Skeletal muscle satellite cell (primary cell): ENCODE measurements around the gene PTPRG.
A peak's percentile ranks its signal among the peaks of the same experiment; 100 is the strongest.

Experiments used
- H3K27me3 ChIP-seq: 2 replicates; pipeline ENCODE4 v1.7.0; 2013; ENCODE audit warnings: low read length; ENCODE audit not compliant: control insufficient read depth, insufficient read depth
- H3K36me3 ChIP-seq: 2 replicates; pipeline ENCODE4 v1.7.0; 2013; ENCODE audit warnings: mild to moderate bottlenecking, control low read depth, low read length; ENCODE audit not compliant: insufficient read depth
- H3K4me1 ChIP-seq: 2 replicates; pipeline ENCODE4 v1.7.0; 2013; ENCODE audit warnings: low read length; ENCODE audit not compliant: control insufficient read depth, insufficient read depth
- H3K4me2 ChIP-seq: 2 replicates; pipeline ENCODE4 v1.7.0; 2013; ENCODE audit warnings: mild to moderate bottlenecking, low read length
- H3K4me3 ChIP-seq: 2 replicates; pipeline ENCODE4 v1.7.0; 2013; ENCODE audit warnings: low read length
- H3K9ac ChIP-seq: 2 replicates; pipeline ENCODE4 v1.7.0; 2013; ENCODE audit warnings: mild to moderate bottlenecking, low read depth, low read length, moderate library complexity
- H3K9me3 ChIP-seq: replicated peaks from 2 replicates; pipeline ENCODE4 v1.7.0; 2013; ENCODE audit warnings: mild to moderate bottlenecking, control low read depth, low read length

The PTPRG gene

DNA sequence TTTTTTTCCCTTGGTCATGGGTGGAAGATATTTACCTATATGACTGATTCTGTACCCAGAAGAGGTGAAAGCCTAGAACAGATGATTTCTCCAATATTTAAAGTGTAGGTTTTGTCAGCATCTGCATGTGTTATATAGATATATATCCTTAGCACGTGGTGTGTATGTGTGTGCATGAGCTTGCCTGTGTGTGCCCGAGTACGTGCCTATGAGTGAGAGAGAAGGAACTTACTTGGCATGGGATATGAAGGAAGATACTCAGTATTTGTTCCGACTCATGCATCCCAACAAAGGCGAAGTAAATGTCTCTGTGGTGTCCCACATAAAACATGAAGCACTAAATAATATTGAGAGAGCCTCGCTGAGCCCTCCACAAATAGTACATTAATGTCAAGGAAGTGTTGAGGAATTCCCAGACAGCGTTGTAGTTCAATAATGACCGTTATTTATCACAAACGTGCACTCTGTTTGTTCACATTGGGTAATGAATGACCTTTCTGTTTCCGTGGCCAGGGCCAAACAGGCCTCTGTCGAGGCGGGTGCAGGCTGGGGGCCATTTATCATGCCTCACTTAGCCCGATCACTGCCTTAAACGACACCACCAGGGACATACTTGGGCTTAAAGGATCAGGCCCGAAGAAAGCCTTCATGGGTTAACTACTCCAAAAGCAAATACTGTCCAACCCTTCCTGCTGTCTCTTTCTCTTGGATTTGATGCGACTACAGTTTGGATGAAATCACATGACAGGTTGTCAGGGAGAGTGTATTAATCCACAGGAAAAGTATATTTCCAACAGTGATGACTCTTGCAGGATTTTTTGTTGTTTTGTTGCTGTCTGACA is 267.7 kb downstream of the PTPRG start:
- Histone ChIP-seq H3K4me3 (no peak overlapping the region), H3K4me1 (peaks cover 30% of the 10 kb centered on the region), H3K9ac (no peak overlapping the region), H3K27me3 (no peaks in the 10 kb centered on the region), H3K9me3 (no peaks in the 10 kb centered on the region), H3K4me2 (peak overlapping the region; percentile 45), H3K36me3 (no peaks in the 10 kb centered on the region)

DNA sequence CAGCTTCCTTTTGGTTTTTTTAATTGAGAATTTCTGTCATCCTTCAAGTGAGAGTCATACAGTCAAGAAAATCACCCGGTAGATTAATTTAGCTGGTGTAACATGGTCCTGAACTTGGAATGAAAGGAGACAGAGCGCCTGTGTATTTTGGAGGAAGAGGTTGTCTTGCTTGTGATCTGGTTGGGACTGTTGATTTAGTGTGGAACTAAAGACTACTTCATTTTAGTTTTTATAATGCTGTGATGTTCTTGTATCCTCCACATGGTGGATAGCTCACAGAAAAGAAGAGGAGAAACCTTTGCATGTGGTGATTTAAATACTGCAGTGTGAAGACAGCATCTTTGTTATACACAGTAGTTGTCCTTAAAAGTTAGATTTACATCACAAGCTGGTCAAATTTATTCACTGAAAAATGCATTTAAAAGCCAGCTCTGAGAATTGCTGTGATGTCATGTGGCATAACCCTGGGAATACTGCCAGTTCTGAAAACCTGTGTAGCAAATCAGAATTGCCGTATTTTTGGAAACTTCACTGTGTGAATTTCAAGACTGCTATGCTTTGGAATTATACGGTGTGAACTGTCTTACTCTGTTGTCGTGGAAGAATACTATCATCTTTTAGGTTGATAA is 268.5 kb downstream of the PTPRG start:
- no peak overlapping the region for H3K4me3 ChIP-seq
- H3K36me3 ChIP-seq: no peaks in the 10 kb centered on the region
- H3K4me2 ChIP-seq: peak overlapping the region; percentile 45
- no peaks in the 10 kb centered on the region for H3K27me3 ChIP-seq
- no peaks in the 10 kb centered on the region for H3K9me3 ChIP-seq
- H3K4me1 ChIP-seq: peaks cover 30% of the 10 kb centered on the region
- H3K9ac ChIP-seq: peak overlapping the region; percentile 18

DNA sequence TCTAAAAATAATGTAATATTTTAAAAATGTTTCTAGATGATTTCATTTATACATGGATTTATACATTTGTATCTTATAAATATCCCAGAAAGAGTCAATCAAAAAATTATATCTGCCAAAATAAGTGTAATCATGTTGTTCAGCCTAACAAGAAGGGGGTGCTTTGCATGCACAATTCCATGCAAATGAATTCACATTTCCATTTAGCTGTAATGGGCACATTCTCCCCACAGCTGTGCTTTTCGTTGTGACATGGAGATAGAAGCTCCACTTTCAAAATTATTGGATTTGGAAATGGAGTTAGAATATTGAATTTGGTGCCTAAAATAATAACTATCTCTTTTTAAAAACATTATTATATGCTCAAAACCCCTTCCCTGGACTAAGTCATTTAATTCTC is 270.6 kb downstream of the PTPRG start:
- no peaks in the 10 kb centered on the region for H3K9me3 ChIP-seq
- no peaks in the 10 kb centered on the region for H3K36me3 ChIP-seq
- H3K4me2 ChIP-seq: no peak overlapping the region
- H3K4me3 ChIP-seq: no peak overlapping the region
- H3K4me1 ChIP-seq: peaks cover 30% of the 10 kb centered on the region
- no peaks in the 10 kb centered on the region for H3K27me3 ChIP-seq
- no peak overlapping the region for H3K9ac ChIP-seq

DNA sequence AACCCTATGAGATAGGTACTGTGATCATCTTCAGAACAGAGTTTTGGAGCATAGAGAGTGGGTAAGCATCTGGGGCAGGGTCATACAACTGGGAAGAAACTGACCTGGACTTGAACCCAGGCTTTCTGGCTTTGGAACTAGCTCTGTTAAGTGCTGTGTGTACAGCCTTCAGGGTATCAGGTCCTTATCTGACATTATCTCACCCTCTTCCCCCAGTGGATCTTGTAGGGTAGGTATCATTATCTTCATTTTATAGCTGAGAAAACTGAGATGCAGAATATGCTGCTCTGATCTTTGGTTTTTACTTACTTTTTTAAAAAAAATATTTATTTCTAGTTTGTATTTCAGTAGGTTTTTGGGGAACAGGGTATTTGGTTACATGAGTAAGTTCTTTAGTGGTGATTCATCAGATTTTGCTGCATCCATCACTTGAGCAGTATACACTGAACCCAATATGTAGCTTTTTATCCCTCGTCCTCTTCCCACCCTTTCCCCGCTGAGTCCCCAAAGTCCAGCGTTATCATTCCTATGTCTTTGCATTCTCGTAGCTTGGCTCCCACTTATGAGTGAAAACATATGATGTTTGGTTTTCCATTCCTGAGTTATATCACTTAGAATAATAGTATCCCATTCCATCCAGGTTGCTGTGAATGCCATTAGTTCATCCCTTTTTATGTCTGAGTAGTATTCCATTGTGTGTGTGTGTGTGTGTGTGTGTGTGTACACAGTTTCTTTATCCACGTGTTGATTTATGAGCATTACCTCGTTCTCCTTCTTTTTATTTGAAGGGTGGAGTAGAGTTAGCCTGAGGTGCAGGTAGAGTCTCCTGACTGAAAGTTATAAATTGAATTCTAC is 271.2 kb downstream of the PTPRG start:
- H3K4me2 ChIP-seq: no peak overlapping the region
- no peak overlapping the region for H3K9ac ChIP-seq
- H3K4me1 ChIP-seq: peaks cover 30% of the 10 kb centered on the region
- H3K4me3 ChIP-seq: no peak overlapping the region
- no peaks in the 10 kb centered on the region for H3K36me3 ChIP-seq
- no peaks in the 10 kb centered on the region for H3K9me3 ChIP-seq
- H3K27me3 ChIP-seq: no peaks in the 10 kb centered on the region

DNA sequence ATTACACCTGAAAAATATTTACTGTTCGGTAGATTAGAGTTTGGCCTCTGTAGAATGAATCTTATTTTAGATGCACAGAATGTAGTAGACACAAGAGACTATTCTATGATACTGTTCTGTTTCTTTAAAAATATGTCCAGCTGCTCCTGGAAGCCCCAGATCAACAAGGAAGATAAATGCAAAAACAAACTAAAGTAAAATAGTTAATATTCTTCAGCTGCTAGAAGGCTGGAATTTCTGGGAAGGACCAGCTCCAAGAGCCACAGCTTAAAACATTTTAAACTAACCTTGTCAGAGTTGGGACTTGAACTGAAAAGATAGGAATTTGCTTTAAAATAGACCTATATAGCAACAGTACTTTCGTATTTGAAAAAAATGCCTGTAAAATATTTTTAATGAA is 277.9 kb downstream of the PTPRG start:
- H3K27me3 ChIP-seq: no peaks in the 10 kb centered on the region
- no peak overlapping the region for H3K4me2 ChIP-seq
- H3K4me1 ChIP-seq: peaks cover 16% of the 10 kb centered on the region
- no peaks in the 10 kb centered on the region for H3K9me3 ChIP-seq
- H3K9ac ChIP-seq: no peak overlapping the region
- H3K36me3 ChIP-seq: no peaks in the 10 kb centered on the region
- no peak overlapping the region for H3K4me3 ChIP-seq

DNA sequence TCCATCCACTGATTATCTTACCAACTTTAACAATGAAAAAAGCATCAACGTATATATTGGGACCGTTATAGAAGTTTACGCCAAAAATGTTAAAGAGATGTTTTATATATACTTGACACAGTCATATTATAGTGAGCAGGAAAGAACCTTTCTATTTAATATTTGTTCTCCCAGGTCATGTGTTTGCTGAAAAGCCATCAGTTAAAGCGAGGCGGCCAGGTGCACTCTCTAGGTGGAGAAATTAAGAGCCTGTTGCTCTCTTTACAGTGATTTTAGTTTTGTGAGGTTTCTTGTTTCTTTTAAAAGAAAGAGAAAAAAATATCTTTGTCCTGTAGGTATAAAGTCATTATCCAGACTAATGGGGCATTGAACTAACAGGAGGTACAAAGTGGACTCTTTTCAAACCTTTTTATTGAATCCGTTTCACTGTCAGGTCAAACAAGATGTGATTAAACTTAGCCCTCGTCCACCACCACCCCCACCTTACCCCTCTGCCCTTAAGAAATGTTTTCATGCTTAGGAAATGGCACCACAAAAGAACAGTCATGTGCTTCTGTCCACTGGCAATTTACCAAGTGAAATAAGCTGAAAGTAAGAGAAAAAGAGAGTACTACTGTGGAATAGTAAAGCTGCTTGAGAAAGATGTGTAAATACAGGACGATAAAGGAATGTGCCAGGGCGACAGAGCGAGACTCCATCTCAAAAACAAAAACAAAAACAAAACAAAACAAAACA is 279.9 kb downstream of the PTPRG start:
- no peaks in the 10 kb centered on the region for H3K36me3 ChIP-seq
- H3K9me3 ChIP-seq: no peaks in the 10 kb centered on the region
- peak overlapping the region; percentile 61 for H3K4me2 ChIP-seq
- H3K4me3 ChIP-seq: peak overlapping the region; percentile 24
- no peaks in the 10 kb centered on the region for H3K27me3 ChIP-seq
- no peak overlapping the region for H3K9ac ChIP-seq
- peaks cover 16% of the 10 kb centered on the region for H3K4me1 ChIP-seq

DNA sequence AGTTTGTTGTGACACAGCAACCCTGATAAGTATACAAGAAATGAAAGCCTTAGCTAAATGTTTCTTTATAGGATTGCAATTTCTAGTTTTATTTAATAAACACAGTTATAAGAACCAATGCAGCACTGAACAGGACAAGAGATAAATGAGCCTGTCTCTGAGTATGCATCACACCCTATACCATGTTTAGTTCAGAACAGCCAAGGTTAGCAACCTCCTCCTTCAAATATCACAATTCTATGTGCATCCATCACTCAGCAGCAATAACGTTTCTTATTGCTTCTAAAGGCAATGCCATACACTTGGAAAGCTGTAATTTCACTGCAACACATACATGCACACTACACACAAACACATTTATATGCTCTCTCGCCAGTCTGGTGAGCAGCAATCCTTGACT is 280.6 kb downstream of the PTPRG start:
- Histone ChIP-seq H3K27me3 (no peaks in the 10 kb centered on the region), H3K36me3 (no peaks in the 10 kb centered on the region), H3K9me3 (no peaks in the 10 kb centered on the region), H3K9ac (no peak overlapping the region), H3K4me3 (peak overlapping the region; percentile 24), H3K4me2 (peak overlapping the region; percentile 61), H3K4me1 (peaks cover 18% of the 10 kb centered on the region)

DNA sequence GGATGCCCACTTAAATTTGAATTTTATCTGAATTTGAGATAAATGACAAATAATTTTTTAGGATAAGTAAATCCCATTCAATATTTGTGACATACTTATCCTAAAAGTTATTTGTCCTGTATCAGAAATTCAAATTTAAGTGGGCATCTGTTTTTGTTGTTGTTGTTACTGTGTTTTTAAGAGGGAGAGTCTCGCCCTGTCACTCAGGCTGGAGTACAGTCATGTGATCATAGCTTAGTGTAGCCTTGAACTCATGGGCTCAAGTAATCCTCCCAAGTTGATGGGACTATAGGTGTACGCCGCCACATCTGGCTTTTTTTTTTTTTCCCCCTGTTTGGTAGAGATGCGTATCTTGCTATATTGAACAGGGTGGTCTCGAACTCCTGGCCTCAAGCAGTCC is 283.0 kb downstream of the PTPRG start:
- Histone ChIP-seq H3K9me3 (no peaks in the 10 kb centered on the region), H3K9ac (no peak overlapping the region), H3K4me1 (peaks cover 41% of the 10 kb centered on the region), H3K27me3 (no peaks in the 10 kb centered on the region), H3K36me3 (no peaks in the 10 kb centered on the region), H3K4me2 (no peak overlapping the region), H3K4me3 (no peak overlapping the region)

DNA sequence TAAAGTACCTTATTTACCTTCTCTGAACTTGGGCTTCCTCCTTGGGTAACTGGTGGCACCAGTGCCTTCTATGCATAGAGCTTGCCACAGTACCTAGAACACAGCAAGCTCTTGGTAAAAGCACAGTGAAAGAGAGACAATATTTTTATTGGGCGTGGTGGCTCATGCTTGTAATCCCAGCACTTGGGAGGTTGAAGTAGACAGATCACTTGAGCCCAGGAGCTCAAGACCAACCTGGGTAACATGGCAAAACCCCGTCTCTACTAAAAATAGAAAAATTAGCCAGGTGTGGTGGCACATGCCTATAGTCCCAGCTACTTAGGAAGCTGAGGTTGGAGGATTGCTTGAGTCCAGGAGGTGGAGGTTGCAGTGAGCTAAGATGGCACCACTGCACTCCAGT is 285.1 kb downstream of the PTPRG start:
- H3K4me3 ChIP-seq: no peak overlapping the region
- H3K4me1 ChIP-seq: peaks cover 39% of the 10 kb centered on the region
- no peak overlapping the region for H3K9ac ChIP-seq
- no peaks in the 10 kb centered on the region for H3K9me3 ChIP-seq
- H3K4me2 ChIP-seq: no peak overlapping the region
- no peaks in the 10 kb centered on the region for H3K27me3 ChIP-seq
- H3K36me3 ChIP-seq: no peaks in the 10 kb centered on the region

DNA sequence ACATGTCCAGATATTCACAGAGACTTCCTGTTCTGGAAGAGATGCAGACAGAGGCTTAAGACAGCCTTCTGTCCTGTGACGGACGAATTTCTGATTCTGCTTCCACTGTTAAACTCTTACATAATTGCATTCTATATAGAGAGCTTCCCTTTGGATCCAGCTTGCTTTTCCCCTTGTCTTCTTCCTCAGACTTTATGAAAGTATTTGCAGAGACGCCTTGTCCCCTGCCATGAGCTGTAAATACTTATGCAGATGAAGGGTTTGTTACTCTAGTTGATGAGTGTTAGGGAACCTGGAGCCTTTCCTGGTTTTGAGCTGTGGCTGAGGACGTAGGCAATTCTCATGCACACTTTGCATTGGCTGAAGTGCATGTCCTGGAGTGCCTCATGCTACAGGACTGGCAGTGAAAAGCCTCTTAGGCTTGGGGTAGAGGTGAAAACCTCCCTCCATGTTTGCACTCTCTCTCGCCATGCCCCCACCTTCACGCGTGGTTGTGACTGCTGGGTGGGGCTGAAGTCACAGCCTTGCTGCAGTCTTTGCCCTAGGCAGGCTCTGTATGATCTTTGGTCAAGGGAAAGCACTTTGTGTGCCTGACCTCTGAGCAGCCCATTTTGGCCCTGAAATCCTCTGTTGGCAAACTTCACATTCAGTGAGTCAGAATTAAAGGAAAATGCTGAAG is 286.6 kb downstream of the PTPRG start:
- Histone ChIP-seq H3K4me3 (peak overlapping the region; percentile 8), H3K9ac (peak overlapping the region; percentile 15), H3K27me3 (no peaks in the 10 kb centered on the region), H3K36me3 (no peaks in the 10 kb centered on the region), H3K4me2 (peak overlapping the region; percentile 68), H3K4me1 (peaks cover 30% of the 10 kb centered on the region), H3K9me3 (no peaks in the 10 kb centered on the region)
